ENCODE measurements around the gene UAP1L1.
A peak's percentile ranks its signal among the peaks of the same experiment; 100 is the strongest.
"Not testable (repeated sequence)": the region's sequence is repeated elsewhere in the genome, so short reads cannot be mapped to it uniquely, and the experiment has no call there.

The UAP1L1 gene

DNA sequence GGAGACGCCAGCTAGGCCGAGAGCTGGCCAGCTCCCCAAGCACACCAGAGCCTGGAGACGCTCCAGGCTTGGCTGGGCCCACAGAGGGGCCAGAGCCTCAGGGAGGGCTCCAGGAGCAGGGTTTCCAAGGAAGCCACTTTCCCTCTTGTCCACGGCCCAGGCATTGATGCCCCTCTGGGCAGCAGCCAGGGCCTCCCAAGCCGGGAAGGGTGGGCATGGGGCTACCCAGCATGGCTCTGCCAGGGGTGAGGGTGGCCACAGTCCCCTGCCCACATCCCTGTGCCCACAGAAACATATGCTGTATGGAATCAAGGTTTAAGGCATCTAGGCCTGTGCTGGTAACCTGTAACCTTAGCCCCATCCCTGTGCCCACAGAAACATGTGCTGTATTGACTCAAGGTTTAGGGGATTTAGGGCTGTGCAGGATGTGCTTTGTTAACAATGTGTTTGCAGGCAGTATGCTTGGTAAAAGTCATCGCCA lies 38.8 kb downstream of the UAP1L1 start:
- DNase-seq = peak in 1 of 14 donors; percentile 38

DNA sequence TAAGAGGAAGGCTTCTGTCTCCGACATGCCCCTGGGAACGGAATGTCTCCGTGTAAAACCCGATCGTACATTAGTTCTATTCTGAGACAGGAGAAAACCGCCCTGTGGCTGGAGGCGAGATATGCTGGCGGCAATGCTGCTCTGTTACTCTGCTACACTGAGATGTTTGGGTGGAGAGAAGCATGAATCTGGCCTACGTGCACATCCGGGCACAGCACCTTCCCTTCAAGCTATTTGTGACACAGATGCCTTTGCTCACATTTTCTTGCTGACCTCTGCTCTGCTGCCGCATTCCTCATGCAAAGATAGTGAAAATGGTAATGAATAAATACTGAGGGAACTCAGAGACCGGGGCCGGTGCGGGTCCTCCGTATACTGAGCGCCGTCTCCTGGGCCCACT lies 39.4 kb downstream of the UAP1L1 start:
- no peak for DNase-seq

DNA sequence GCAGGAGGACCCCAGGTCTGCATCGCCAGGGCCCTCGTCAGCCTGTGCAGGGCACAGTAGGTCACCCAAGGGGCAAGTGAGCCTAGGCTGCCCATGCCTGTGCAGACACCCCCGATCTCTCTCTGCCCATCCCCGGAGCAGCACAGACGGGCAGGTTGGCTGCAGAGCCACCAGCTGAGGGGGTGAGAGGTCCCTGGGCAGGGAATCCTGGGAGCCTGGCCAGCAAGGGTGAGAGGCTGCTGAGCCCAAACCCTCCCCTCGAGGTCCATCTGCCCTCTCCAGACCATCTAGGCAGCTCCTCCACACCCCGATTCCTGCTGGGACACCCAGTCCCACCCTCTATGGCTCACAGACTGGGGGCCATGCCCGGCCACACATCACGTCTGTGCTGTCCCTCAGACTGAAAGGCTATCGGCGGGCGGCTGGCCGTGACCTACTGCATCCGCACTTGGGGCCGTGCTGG lies 40.0 kb downstream of the UAP1L1 start:
- no peak for DNase-seq

DNA sequence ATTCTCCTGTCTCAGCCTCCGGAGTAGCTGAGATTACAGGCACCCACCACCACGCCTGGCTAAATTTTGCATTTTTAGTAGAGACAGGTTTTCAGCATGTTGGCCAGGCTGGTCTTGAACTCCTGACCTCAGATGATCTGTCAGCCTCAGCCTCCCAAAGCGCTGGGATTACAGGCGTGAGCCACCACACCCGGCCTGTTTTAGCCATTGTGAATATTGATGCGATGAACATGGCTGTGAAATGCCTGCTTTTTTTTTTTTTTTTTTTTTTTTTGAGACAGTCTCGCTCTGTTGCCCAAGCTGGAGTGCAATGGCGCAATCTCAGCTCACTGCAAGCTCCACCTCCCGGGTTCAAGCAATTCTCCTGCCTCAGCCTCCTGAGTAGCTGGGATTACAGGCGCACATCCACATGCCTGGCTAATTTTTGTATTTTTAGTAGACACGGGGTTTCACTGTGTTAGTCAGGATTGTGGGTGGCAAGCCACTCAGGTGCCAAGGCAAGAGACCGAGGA lies 40.8 kb downstream of the UAP1L1 start:
- not testable (repeated sequence) for DNase-seq

DNA sequence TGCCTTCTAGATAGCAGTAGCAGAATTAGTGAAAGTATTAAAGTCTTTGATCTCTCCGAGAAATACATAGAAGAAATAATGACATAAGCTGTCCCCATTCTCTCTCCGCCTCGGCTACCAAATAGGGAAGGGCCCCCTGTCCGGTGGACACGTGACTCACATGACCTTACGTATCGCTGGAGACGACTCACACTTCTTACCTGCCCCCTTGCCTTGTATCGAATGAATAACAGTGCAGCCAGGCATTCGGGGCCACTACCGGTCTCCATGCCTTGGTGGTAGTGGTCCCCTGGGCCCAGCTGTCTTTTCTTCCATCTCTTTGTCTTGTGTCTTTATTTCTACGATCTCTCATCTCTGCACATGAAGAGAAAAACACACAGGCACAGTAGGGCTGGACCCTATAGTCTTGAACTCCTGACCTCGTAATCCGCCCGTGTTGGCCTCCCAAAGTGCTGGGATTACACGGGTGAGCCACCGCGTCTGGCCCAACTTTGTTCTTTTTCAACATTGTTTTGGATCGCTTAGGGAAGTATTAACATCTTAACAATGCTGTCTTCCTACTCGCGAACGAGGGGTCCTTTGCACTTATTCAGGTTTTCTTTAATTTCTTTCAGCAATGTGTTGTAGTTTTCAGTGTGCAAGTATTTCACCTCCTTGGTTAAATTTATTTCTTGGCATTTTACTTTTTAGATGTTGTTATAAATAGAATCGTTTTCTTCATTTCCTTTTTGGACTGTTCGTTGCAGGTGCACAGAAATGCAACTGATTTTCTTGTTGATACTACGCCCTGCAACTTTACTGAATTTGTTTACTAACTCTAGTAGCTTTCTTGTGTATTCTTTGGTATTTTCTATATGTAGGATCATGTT lies 44.8 kb downstream of the UAP1L1 start:
- not testable (repeated sequence) for DNase-seq

DNA sequence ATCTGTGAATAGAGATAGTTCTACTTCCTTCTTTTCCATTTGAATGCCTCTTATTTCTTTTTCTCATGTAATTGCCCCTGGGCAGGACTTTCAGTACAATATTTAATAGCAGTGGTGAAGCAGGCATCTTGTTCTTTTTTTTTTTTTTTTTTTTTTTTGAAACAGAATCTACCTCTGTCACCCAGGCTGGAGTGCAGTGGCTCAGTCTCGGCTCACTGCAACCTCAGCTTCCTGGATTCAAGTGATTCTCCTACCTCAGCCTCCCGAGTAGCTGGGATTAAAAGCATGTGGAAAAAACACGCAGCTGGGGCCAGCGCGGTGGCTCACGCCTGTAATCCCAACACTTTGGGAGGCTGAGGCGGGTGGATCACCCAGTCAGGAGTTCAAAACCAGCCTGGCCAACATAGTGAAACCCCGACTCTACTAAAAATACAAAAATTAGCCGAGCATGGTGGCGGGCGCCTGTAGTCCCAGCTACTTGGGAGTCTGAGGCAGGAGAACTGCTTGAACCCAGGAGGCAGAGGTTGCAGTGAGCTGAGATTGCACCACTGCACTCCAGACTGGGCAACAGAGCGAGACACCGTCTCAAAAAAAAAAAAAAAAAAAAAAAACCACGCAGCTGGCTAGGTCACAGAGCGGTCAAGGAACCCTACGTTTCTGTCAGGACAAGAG lies 45.6 kb downstream of the UAP1L1 start:
- DNase-seq = not testable (repeated sequence)

DNA sequence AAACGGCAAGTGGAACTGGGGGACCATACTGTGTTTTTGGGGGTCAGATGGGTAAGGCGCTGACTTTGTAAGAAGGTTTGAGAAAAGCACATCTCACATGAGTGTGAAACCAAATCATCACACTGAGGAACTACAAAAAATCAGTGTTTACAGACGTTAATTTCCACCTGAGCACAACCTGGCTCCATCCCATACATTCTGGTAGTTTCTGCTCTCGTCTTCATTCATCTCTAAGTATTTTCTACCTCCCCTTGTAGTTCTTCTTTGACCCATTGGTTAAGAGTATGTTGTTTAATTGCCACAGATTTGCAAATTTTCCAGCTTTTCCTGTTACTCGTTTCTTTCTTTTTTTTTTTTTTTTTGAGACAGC lies 46.1 kb downstream of the UAP1L1 start:
- no peak for DNase-seq

DNA sequence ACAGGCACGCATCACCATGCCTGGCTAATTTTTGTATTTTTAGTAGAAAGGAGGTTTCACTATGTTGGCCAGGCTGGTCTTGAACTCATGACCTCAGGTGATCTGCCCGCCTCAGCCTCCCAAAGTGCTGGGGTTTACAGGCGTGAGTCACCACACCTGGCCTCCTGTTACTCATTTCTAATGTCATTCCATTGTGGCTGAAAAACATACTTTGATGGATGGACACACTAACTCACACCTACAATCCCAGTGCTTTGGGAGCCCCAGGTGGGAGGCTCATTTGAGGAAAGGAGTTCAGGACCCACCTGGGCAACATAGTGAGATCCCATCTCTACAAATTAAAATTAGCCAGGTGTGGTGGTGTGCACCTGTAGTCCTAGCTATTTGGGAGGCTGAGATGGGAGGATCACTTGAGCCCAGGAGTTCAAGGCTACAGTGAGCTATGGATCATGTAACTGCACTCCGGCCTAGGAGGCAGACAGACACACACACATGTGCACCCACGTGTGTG lies 46.7 kb downstream of the UAP1L1 start:
- not testable (repeated sequence) for DNase-seq

DNA sequence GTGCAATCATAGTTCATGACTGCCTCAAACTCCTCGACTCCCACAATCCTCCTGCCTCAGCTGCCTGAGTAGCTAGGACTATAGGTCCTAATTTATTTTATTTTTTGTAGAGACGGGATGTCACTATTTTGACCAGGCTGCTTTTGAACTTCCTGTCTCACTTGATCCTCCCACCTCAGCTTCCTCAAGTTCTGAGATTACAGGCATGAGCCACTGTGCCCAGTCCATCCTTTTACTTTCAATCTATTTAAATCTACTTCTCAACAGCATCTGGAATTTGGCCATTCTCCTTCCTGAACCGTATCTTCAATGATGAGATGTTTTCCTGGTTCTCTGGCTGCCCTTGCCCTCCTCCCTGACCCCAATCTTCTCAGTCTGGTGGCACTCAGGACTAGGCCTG lies 49.5 kb downstream of the UAP1L1 start:
- DNase-seq = no peak

DNA sequence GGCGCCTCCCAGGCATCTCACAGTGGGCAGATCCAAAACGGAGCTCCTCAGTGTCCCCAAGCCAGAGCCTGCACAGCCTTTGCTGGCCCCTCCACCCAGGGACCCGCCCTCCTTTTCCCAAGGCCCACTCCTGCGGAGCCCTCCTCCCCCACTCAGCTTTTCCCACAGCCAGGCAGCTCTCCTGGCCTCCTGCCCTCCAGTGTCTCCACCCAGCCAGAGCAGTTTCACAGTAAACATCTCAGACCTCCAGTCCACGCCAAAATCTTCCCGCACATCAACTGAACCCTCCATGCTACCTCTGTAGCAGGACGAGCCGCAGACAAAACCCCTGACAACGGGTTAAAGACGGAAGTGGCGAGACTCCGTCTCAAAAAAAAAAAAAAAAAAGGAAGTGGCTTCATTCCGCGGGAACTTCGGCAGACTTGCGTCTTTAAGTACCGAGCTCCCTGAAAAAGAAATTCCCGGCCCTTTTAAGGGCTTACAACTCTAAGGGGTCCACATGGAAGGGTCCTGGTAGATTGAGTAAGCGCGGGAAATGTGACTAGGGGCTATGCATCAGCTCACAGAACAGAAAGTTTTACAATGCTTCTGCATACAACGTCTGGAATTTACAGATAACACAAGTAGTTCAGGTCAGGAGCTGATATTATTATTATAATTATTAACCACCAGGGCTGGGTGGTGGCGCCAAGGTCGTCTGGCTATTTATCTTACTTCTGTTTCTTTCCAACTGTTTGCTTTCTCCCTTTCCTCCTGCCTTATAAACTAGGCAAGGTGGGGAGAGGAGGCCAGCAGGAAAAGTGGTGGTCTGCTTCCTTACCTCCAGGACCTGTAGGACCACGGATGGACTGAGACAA lies 50.2 kb downstream of the UAP1L1 start:
- DNase-seq = peak in 1 of 14 donors; percentile 28

DNA sequence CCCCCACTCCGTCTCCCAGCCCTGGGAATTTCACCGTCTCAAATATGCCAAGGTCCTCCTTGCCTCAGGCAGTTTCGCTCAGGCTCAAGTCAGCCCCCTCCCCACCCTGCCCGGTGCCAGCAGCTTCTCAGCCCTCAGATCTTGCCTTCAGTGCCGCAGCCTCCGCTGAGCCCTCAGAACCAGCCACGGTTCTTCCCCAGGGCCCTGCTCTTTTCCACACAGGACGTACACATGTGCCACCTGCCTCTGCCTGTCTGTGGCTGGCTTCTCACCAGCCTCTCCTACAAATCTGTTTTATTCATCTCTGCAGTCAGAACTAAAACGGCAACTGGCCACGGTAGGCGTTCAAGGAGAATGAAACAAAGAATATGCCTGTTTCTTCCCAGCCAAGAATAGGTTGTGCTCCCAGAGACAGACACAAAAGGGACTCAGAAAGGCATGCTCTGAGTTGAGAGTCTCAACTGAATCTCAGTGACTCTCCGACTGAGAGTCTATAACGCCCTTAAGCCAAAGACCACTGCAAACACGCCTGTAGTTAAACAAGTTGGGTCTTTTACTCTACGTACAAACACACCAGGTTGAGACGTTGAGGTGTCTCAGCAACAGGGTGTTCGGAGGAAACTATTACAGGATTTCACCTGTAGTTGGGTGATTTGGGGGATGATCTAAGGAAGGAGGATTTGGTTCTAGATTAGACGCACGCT lies 51.0 kb downstream of the UAP1L1 start:
- no peak for DNase-seq

DNA sequence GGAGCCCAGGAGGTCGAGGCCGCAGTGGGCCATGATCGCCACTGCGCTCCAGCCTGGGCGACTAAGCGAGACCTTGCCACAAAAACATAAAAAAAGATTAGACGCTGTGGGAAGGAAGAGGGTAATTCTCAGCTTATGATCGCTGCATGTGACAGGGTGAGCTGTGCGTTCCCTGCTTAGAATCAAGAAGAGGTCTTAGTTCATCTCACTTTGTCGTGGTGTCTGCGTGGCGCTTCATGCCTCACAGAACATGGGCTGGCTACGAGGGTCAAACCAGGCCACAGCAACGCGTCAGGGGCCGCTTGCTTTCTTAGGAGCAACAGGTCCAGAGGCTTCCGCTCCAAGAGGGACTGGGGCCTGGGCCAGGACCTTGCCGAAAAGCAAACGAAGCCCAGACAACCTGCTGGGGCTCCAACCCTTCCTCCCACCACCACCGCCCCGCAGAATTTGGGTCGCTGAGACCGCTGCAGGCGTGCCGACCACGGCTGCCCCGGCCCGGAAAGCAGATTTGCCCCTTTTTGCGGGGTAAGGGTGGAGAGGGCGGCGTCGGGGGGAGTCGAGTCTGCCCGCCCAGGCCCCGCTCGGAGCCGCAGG lies 51.6 kb downstream of the UAP1L1 start:
- no peak for DNase-seq

DNA sequence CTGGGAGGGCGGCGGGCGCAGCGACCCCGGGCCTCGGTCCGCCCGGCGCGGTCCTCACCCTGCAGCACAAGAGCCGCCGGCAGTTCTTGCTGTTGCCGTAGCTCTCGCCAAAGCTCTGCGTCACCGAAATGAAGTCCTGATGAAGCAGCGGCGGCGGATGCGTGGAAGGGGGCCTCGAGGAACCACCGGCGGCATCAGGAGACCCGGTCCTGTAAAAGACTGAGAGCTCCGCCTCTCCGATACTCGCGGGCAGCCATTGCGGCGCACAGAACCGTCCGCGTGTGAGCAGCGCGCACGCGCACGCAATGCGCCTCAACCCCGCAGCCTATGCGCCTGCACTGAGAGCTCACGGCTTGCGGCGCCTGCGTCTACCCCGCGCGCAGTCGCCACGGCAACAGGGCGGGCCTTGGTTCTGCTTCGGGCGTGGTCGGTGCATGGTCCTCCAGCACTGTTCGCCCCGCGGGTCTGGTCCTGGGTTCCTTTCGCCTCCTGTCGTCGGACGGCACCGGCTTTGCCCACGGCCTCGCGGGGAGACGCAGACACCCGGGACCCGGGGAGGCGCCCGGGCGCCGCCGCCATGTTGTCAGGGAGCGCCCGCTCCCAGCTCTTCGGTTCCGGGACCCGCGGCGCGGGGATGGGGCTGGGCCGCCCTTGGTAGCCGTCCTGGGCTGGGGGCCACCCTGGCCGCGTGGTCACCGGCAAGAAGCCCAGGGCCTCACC lies 52.3 kb downstream of the UAP1L1 start:
- DNase-seq = peak; percentile 12 to 91 (median 68)

DNA sequence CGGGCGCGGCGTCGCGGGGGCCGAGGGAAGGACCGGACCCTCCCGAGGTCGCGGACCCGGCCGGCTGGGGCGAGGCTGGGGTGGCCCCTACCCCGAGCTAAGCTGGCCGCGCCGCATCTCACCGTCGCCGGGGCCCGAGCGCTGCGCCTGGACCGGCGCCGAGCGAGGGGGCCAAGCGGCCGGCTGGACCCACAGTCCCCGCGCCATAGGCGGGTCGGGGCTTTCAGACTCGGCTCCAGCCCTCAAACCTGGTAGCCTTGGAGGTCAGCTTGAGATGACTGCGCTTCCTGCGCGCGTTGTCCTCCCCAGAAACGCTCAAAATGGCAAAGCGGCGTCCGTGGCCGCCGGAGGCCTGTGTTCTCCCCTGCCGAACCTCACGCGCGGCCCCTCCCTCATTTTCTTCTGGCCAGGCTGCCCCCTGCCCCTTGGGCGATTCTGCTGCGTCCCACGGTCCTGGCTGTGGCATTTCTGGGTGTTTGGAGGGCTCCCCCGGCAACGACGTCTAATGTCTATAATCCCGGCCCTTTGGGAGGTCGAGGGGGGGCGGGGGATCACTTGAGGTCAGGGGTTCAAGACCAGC lies 52.9 kb downstream of the UAP1L1 start:
- no peak for DNase-seq
